ENCODE data around the gene MASP1. TPM values are rescaled to one million over a fixed set of nuclear protein-coding genes. Genes with fewer than 3 reads are reported as not detected.

Gene MASP1
- total and polyA plus RNA-seq, 2 of the 4 experiments (the other 2 are of a cell fraction) = 13.1 to 16.2 TPM

DNA sequence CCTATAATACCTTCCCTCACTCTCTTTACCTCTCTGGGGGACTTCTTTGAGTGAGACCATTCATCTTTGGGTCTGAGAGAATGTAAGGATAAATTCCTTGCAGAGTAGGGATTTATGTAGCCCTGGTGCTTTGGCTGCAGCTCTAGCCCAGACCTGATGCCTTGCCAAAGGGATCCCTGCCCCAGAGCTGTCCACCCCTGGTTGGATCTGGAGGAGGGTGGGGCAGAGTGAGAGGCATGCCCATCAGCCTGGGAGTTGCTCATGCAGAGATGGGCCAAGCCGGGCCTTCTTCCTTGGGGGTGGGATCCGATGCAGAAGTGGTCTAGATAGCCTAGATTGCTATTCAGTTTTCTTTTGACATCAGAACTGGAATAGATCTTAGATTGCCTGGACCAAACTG, 62.8 kb downstream of the MASP1 start:
- ATAC-seq (ENCODE audit: low read depth) = no peak
- peak overlapping the region; percentile 57 for H2AK5ac ChIP-seq (ENCODE audit: low read depth, low read length)
- peaks cover 15% of the 10 kb centered on the region for H3K4me1 ChIP-seq (ENCODE audit: control insufficient read depth, insufficient read depth, low read length)
- peak overlapping the region; percentile 99 for H2BK20ac ChIP-seq (ENCODE audit: low read depth, low read length)
- H3K18ac ChIP-seq (ENCODE audit: low read depth, low read length) = peak overlapping the region; percentile 94; the same call in 1 of the 2 replicates
- peak overlapping the region; percentile 96 for H3K4ac ChIP-seq (ENCODE audit: low read depth, low read length)
- no peak overlapping the region; the same call in 1 of the 2 replicates for H3K56ac ChIP-seq (ENCODE audit: extremely low read depth, insufficient read depth, low read length)
- peak overlapping the region; percentile 67; the same call in 1 of the 2 replicates for H3K14ac ChIP-seq (replicated peaks; ENCODE audit: low read depth, low read length)
- no CpG with 5 or more reads among the region's 2 CpGs for WGBS, 2 experiments (ENCODE audit: extremely low coverage in 2 of 2, insufficient read length in 1 of 2)
- no peak overlapping the region for H3K23ac ChIP-seq (ENCODE audit: low read depth, low read length)
- no peaks in the 10 kb centered on the region; the same call in 1 of the 2 replicates for H3K27me3 ChIP-seq (ENCODE audit: control insufficient read depth, insufficient read depth, low read length)
- H4K5ac ChIP-seq (ENCODE audit: low read depth, low read length) = peak overlapping the region; percentile 96; the same call in 1 of the 2 replicates
- DNase-seq = no peak
- peak overlapping the region; percentile 4 for H2AFZ ChIP-seq (replicated peaks; ENCODE audit: low read length, poor library complexity)
- H3K4me2 ChIP-seq (ENCODE audit: low read depth, low read length) = no peak overlapping the region
- no peaks in the 10 kb centered on the region for H3K36me3 ChIP-seq (ENCODE audit: control insufficient read depth, insufficient read depth, low read length)
- no peaks in the 10 kb centered on the region for H3K79me1 ChIP-seq (ENCODE audit: low read depth in 1 of 2, low read length in 2 of 2)
- no TSS peak for BruUV-seq (replicated peaks)
- peak overlapping the region; percentile 24 to 27; a peak in 2 of 4 replicates for H4K8ac ChIP-seq (ENCODE audit: low read depth in 2 of 2, low read length in 2 of 2)
- H2BK5ac ChIP-seq (ENCODE audit: low read depth, low read length, poor library complexity, severe bottlenecking) = peak overlapping the region; percentile 93
- in situ Hi-C loops (cut with MboI; ENCODE audit: low sequenced_read_pairs) = loop anchor here (5.0 kb wide), 1 partner anchor 449 kb away; no protein-coding TSS in a partner anchor
- intact Hi-C loops (cut with micrococcal nuclease) = loop anchor here (10.0 kb wide), 1 partner anchor 176 kb away; no protein-coding TSS in a partner anchor
- peak overlapping the region; percentile 99 for H2BK120ac ChIP-seq (ENCODE audit: low read depth, low read length)
- dilution Hi-C loops (cut with HindIII; ENCODE audit: low sequenced_read_pairs, unreplicated experiment) = no loop called here
- ChIA-PET CTCF (interaction anchor here (0.6 kb wide), 1 partner anchor 26 kb away, joined by 4 read pairs; no protein-coding TSS in a partner anchor), POLR2A (ENCODE audit: unreplicated experiment) (no interaction called here)
- H3K4me3 ChIP-seq (ENCODE audit: insufficient read depth, low read depth, low read length) = no peak overlapping the region
- no peak overlapping the region for H3K27ac ChIP-seq (ENCODE audit: insufficient read depth, low read length)
- H4K20me1 ChIP-seq (ENCODE audit: insufficient read depth, low read length) = no peaks in the 10 kb centered on the region
- peak overlapping the region; percentile 31 for H2AK9ac ChIP-seq (replicated peaks; ENCODE audit: low read depth, low read length, poor library complexity)
- no peaks in the 10 kb centered on the region for H3K9me3 ChIP-seq (ENCODE audit: control insufficient read depth, insufficient read depth, low read length)
- TF ChIP-seq MXI1 (IDR thresholded peaks at IDR 0.05; ENCODE audit: borderline replicate concordance, low read depth, low read length) (no peak), SMC3 (IDR thresholded peaks at IDR 0.05; ENCODE audit: low read depth, low read length) (no peak), RFX5 (IDR thresholded peaks at IDR 0.05; ENCODE audit: low read depth, low read length) (no peak), NFE2L2 (IDR thresholded peaks at IDR 0.05; ENCODE audit: low read depth, low read length) (no peak)
- TF ChIP-seq, protein P1, sequence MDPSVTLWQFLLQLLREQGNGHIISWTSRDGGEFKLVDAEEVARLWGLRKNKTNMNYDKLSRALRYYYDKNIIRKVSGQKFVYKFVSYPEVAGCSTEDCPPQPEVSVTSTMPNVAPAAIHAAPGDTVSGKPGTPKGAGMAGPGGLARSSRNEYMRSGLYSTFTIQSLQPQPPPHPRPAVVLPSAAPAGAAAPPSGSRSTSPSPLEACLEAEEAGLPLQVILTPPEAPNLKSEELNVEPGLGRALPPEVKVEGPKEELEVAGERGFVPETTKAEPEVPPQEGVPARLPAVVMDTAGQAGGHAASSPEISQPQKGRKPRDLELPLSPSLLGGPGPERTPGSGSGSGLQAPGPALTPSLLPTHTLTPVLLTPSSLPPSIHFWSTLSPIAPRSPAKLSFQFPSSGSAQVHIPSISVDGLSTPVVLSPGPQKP (IDR thresholded peaks at IDR 0.05; ENCODE audit: borderline replicate concordance, low read depth, low read length) = no peak
- peak overlapping the region; percentile 89; the same call in 2 of the 3 replicates for H2BK15ac ChIP-seq (ENCODE audit: low read depth, low read length)
- peaks cover 13% of the 10 kb centered on the region; the same call in 1 of the 2 replicates for H3K9me1 ChIP-seq (ENCODE audit: insufficient read depth, low read length)
- H4K91ac ChIP-seq (ENCODE audit: insufficient read depth, low read depth, low read length) = peak overlapping the region; percentile 95
- H3K9ac ChIP-seq (ENCODE audit: low read depth, low read length) = no peak overlapping the region

Data from IMR-90 (cell line).